Measurements from ENCODE around the gene RALGAPA1.

Gene RALGAPA1

GRCh38 chr14:35539969-35540368 lies 269.1 kb downstream of the RALGAPA1 start:
- CTCF ChIA-PET = no interaction called here
- TF ChIP-seq CTCF (IDR thresholded peaks at IDR 0.05; ENCODE audit: control extremely low read depth, extremely low read depth, low read depth, missing control alignments) = no peak
- POLR2A ChIA-PET = no interaction called here
- no peak for DNase-seq (ENCODE audit: extremely low spot score)

- no peak for DNase-seq (ENCODE audit: extremely low spot score)
- POLR2A ChIA-PET = no interaction called here
- CTCF ChIA-PET = interaction anchor here (0.7 kb wide), 1 partner anchor 151 kb away, joined by 3 read pairs; no protein-coding TSS in a partner anchor
- no peak for TF ChIP-seq CTCF (IDR thresholded peaks at IDR 0.05; ENCODE audit: control extremely low read depth, extremely low read depth, low read depth, missing control alignments)
Measured at GRCh38 chr14:35535483-35536112, 273.5 kb downstream of the RALGAPA1 start.

GRCh38 chr14:35534873-35535482 lies 274.1 kb downstream of the RALGAPA1 start:
- TF ChIP-seq CTCF (IDR thresholded peaks at IDR 0.05; ENCODE audit: control extremely low read depth, extremely low read depth, low read depth, missing control alignments) = no peak
- peak; percentile 87 for DNase-seq (ENCODE audit: extremely low spot score)
- CTCF ChIA-PET = interaction anchor here (2.0 kb wide), 1 partner anchor 16 kb away, joined by 5 read pairs; no protein-coding TSS in a partner anchor
- POLR2A ChIA-PET = no interaction called here

- peak; percentile 19 for DNase-seq (ENCODE audit: extremely low spot score)
- ChIA-PET CTCF (interaction anchor here (1.0 to 2.0 kb wide), 2 partner anchors 17 to 164 kb away, joined by 3 to 5 read pairs; no protein-coding TSS in a partner anchor), POLR2A (no interaction called here)
- TF ChIP-seq CTCF (IDR thresholded peaks at IDR 0.05; ENCODE audit: control extremely low read depth, extremely low read depth, low read depth, missing control alignments) = peak; percentile 6
Measured at GRCh38 chr14:35534208-35534872, 274.8 kb downstream of the RALGAPA1 start.

GRCh38 chr14:35533357-35534207 lies 275.5 kb downstream of the RALGAPA1 start, which contains the start of gene INSM2:
TSS of gene INSM2 (plus strand) at chr14:35534164. CDS start at chr14:35534253, 89 bp downstream.
- ChIA-PET CTCF (interaction anchor here (0.8 to 2.0 kb wide), 4 partner anchors 18 to 165 kb away, joined by 3 to 5 read pairs (median 3); no protein-coding TSS in a partner anchor), POLR2A (no interaction called here)
- TF ChIP-seq CTCF (IDR thresholded peaks at IDR 0.05; ENCODE audit: control extremely low read depth, extremely low read depth, low read depth, missing control alignments) = no peak
- DNase-seq (ENCODE audit: extremely low spot score) = peak; percentile 73
